Choroid plexus epithelial cell (primary cell): ENCODE measurements around the gene NUCB1.

Source experiments
- DNase-seq: peaks from one replicate; pipeline ENCODE4 v3.0.0-alpha.2; 2010; ENCODE audit warnings: low read depth
- H3K4me3 ChIP-seq: 2 replicates; pipeline ENCODE4 v1.5.1; 2011; ENCODE audit warnings: low read depth, mild to moderate bottlenecking, control low read depth, low read length, moderate library complexity
- CTCF ChIP-seq: conservative IDR thresholded peaks from 2 replicates; pipeline ENCODE4 v1.5.1; 2011; ENCODE audit warnings: low read depth, mild to moderate bottlenecking, control low read depth, inconsistent platforms, low read length, moderate library complexity

The NUCB1 gene

GRCh38 chr19:48945817-48946216, 45.7 kb downstream of the NUCB1 start:
- H3K4me3 ChIP-seq, result no peak overlapping the region
- DNase-seq, result no peak
- no peak for TF ChIP-seq CTCF

GRCh38 chr19:48946463-48947257, 46.5 kb downstream of the NUCB1 start:
- no peak for TF ChIP-seq CTCF
- H3K4me3 ChIP-seq, result no peak overlapping the region
- no peak for DNase-seq

- DNase-seq, result no peak
- H3K4me3 ChIP-seq, result no peak overlapping the region
- TF ChIP-seq CTCF, result no peak
Measured at GRCh38 chr19:48947258-48947542, 47.1 kb downstream of the NUCB1 start.

GRCh38 chr19:48950159-48950558, 50.0 kb downstream of the NUCB1 start:
- H3K4me3 ChIP-seq, result no peak overlapping the region
- no peak for TF ChIP-seq CTCF
- DNase-seq, result no peak

- no peak for TF ChIP-seq CTCF
- H3K4me3 ChIP-seq, result no peak overlapping the region
- DNase-seq, result no peak
Measured at GRCh38 chr19:48950830-48951519, 50.9 kb downstream of the NUCB1 start.

- no peak for TF ChIP-seq CTCF
- DNase-seq, result no peak
- H3K4me3 ChIP-seq, result no peak overlapping the region
Measured at GRCh38 chr19:48953141-48953540, 53.0 kb downstream of the NUCB1 start.

GRCh38 chr19:48953990-48954594, 54.0 kb downstream of the NUCB1 start:
- H3K4me3 ChIP-seq, result peak overlapping the region; percentile 95
- TF ChIP-seq CTCF, result no peak
- DNase-seq, result no peak
